ENCODE measurements around the gene OLFM4. TPM values are rescaled to one million over a fixed set of nuclear protein-coding genes. Genes with fewer than 3 reads are reported as not detected.

The OLFM4 gene
- total RNA-seq, 1 experiment from 2014 or later: 0.12 TPM

GRCh38 chr13:53010374-53011105, 18.1 kb upstream of the OLFM4 start:
- DNase-seq (ENCODE audit: low read depth, low spot score): no peak
- BruUV-seq (replicated peaks): no TSS peak
- CTCF ChIA-PET: no interaction called here

GRCh38 chr13:53012707-53013106, 15.9 kb upstream of the OLFM4 start:
- no TSS peak for BruUV-seq (replicated peaks)
- TF ChIP-seq RAD21 (IDR thresholded peaks at IDR 0.05; ENCODE audit: low read depth): no peak
- TF ChIP-seq TCF7L2 (IDR thresholded peaks at IDR 0.05; ENCODE audit: borderline replicate concordance, extremely low read depth, insufficient read depth, insufficient read length): no peak
- TF ChIP-seq EGR1 (IDR thresholded peaks at IDR 0.05; ENCODE audit: low read depth): no peak
- TF ChIP-seq, protein P1, sequence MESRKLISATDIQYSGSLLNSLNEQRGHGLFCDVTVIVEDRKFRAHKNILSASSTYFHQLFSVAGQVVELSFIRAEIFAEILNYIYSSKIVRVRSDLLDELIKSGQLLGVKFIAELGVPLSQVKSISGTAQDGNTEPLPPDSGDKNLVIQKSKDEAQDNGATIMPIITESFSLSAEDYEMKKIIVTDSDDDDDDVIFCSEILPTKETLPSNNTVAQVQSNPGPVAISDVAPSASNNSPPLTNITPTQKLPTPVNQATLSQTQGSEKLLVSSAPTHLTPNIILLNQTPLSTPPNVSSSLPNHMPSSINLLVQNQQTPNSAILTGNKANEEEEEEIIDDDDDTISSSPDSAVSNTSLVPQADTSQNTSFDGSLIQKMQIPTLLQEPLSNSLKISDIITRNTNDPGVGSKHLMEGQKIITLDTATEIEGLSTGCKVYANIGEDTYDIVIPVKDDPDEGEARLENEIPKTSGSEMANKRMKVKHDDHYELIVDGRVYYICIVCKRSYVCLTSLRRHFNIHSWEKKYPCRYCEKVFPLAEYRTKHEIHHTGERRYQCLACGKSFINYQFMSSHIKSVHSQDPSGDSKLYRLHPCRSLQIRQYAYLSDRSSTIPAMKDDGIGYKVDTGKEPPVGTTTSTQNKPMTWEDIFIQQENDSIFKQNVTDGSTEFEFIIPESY (IDR thresholded peaks at IDR 0.05; ENCODE audit: extremely low read depth, insufficient replicate concordance, low read length): no peak
- TF ChIP-seq EZH2 (IDR thresholded peaks at IDR 0.05): no peak
- no peak for TF ChIP-seq ZFX (IDR thresholded peaks at IDR 0.05)
- no peak for TF ChIP-seq ZNF274 (IDR thresholded peaks at IDR 0.05; ENCODE audit: low read depth, low read length)
- TF ChIP-seq, protein P2, sequence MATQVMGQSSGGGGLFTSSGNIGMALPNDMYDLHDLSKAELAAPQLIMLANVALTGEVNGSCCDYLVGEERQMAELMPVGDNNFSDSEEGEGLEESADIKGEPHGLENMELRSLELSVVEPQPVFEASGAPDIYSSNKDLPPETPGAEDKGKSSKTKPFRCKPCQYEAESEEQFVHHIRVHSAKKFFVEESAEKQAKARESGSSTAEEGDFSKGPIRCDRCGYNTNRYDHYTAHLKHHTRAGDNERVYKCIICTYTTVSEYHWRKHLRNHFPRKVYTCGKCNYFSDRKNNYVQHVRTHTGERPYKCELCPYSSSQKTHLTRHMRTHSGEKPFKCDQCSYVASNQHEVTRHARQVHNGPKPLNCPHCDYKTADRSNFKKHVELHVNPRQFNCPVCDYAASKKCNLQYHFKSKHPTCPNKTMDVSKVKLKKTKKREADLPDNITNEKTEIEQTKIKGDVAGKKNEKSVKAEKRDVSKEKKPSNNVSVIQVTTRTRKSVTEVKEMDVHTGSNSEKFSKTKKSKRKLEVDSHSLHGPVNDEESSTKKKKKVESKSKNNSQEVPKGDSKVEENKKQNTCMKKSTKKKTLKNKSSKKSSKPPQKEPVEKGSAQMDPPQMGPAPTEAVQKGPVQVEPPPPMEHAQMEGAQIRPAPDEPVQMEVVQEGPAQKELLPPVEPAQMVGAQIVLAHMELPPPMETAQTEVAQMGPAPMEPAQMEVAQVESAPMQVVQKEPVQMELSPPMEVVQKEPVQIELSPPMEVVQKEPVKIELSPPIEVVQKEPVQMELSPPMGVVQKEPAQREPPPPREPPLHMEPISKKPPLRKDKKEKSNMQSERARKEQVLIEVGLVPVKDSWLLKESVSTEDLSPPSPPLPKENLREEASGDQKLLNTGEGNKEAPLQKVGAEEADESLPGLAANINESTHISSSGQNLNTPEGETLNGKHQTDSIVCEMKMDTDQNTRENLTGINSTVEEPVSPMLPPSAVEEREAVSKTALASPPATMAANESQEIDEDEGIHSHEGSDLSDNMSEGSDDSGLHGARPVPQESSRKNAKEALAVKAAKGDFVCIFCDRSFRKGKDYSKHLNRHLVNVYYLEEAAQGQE (IDR thresholded peaks at IDR 0.05; ENCODE audit: low read depth): no peak
- TF ChIP-seq CBX3 (IDR thresholded peaks at IDR 0.05; ENCODE audit: low read depth): no peak
- no peak for TF ChIP-seq SIN3A (IDR thresholded peaks at IDR 0.05; ENCODE audit: low read depth)
- TF ChIP-seq EZH2phosphoT487 (IDR thresholded peaks at IDR 0.05; ENCODE audit: borderline replicate concordance): no peak
- TF ChIP-seq MAX (IDR thresholded peaks at IDR 0.05): no peak
- TF ChIP-seq FOSL1 (IDR thresholded peaks at IDR 0.05; ENCODE audit: low read depth): no peak
- no peak for TF ChIP-seq YY1 (IDR thresholded peaks at IDR 0.05; ENCODE audit: extremely low read depth, insufficient replicate concordance, low read depth, low read length)
- no peak for TF ChIP-seq POLR2A (IDR thresholded peaks at IDR 0.05; ENCODE audit: borderline replicate concordance, extremely low read depth, insufficient read depth, insufficient read length)

More at GRCh38 chr13:53010374-53011105, 18.1 kb upstream of the OLFM4 start:
- Histone ChIP-seq H3K9me2 (ENCODE audit: insufficient read depth) (no peaks in the 10 kb centered on the region), H3K4me1 (ENCODE audit: control insufficient read depth in 1 of 2, insufficient read depth in 2 of 2, low read length in 2 of 2) (no peaks in the 10 kb centered on the region), H2AFZ (ENCODE audit: low read depth, low read length, poor library complexity, severe bottlenecking) (no peak overlapping the region), H3K4me3 (replicated peaks in 1 of 2; ENCODE audit: low read depth in 1 of 2, low read length in 2 of 2) (no peak overlapping the region), H3K36me3 (ENCODE audit: control insufficient read depth in 1 of 2, insufficient read depth in 2 of 2, low read length in 2 of 2) (no peaks in the 10 kb centered on the region), H3K27ac (ENCODE audit: low read depth, low read length) (no peak overlapping the region), H3K79me2 (ENCODE audit: insufficient read depth, low read length) (no peaks in the 10 kb centered on the region), H3K4me2 (ENCODE audit: low read length) (no peak overlapping the region), H3K9me3 (ENCODE audit: control insufficient read depth in 1 of 2, insufficient read depth in 1 of 2, low read depth in 1 of 2, low read length in 2 of 2) (no peaks in the 10 kb centered on the region), H3K9ac (ENCODE audit: low read length) (no peak overlapping the region), H4K20me1 (ENCODE audit: insufficient read depth) (no peaks in the 10 kb centered on the region), H3K27me3 (ENCODE audit: insufficient read depth, low read length) (no peaks in the 10 kb centered on the region)
- POLR2A ChIA-PET: no interaction called here
- TF ChIP-seq ZNF274 (IDR thresholded peaks at IDR 0.05; ENCODE audit: low read depth, low read length) (no peak), TCF7L2 (IDR thresholded peaks at IDR 0.05; ENCODE audit: borderline replicate concordance, extremely low read depth, insufficient read depth, insufficient read length) (peak; percentile 18)
- no peak for ATAC-seq
- RAD21 ChIA-PET (ENCODE audit: low non-redundant PET in 1 of 2, low total read pairs in 2 of 2, uncharacterized antibody in 2 of 2, unreplicated experiment in 2 of 2): no interaction called here
- intact Hi-C loops (cut with micrococcal nuclease): no loop called here

More at GRCh38 chr13:53012707-53013106, 15.9 kb upstream of the OLFM4 start:
- Histone ChIP-seq H3K27me3 (ENCODE audit: insufficient read depth, low read length) (no peaks in the 10 kb centered on the region), H3K9ac (ENCODE audit: low read length) (no peak overlapping the region), H3K4me2 (ENCODE audit: low read length) (no peak overlapping the region), H3K27ac (ENCODE audit: low read depth, low read length) (no peak overlapping the region), H3K4me1 (ENCODE audit: control insufficient read depth in 1 of 2, insufficient read depth in 2 of 2, low read length in 2 of 2) (no peaks in the 10 kb centered on the region), H3K4me3 (replicated peaks in 1 of 2; ENCODE audit: low read depth in 1 of 2, low read length in 2 of 2) (no peak overlapping the region), H3K9me2 (ENCODE audit: insufficient read depth) (no peaks in the 10 kb centered on the region), H4K20me1 (ENCODE audit: insufficient read depth) (no peaks in the 10 kb centered on the region), H3K36me3 (ENCODE audit: control insufficient read depth in 1 of 2, insufficient read depth in 2 of 2, low read length in 2 of 2) (no peaks in the 10 kb centered on the region), H3K79me2 (ENCODE audit: insufficient read depth, low read length) (no peaks in the 10 kb centered on the region), H3K9me3 (ENCODE audit: control insufficient read depth in 1 of 2, insufficient read depth in 1 of 2, low read depth in 1 of 2, low read length in 2 of 2) (no peaks in the 10 kb centered on the region), H2AFZ (ENCODE audit: low read depth, low read length, poor library complexity, severe bottlenecking) (no peak overlapping the region)
- CTCF ChIA-PET: no interaction called here
- ATAC-seq: no peak
- no peak for DNase-seq (ENCODE audit: low read depth, low spot score)
- intact Hi-C loops (cut with micrococcal nuclease): no loop called here
- POLR2A ChIA-PET: no interaction called here
- RAD21 ChIA-PET (ENCODE audit: low non-redundant PET in 1 of 2, low total read pairs in 2 of 2, uncharacterized antibody in 2 of 2, unreplicated experiment in 2 of 2): no interaction called here

Data from HCT116 (cell line).